HG03196 (cell line): ENCODE measurements around the gene LRRC74A.

Experiments
- ATAC-seq: cut with Tn5 transposase; IDR thresholded peaks from one replicate; pipeline ENCODE4 v1.9.1; 2021; ENCODE audit not compliant: unreplicated experiment

The LRRC74A gene

DNA sequence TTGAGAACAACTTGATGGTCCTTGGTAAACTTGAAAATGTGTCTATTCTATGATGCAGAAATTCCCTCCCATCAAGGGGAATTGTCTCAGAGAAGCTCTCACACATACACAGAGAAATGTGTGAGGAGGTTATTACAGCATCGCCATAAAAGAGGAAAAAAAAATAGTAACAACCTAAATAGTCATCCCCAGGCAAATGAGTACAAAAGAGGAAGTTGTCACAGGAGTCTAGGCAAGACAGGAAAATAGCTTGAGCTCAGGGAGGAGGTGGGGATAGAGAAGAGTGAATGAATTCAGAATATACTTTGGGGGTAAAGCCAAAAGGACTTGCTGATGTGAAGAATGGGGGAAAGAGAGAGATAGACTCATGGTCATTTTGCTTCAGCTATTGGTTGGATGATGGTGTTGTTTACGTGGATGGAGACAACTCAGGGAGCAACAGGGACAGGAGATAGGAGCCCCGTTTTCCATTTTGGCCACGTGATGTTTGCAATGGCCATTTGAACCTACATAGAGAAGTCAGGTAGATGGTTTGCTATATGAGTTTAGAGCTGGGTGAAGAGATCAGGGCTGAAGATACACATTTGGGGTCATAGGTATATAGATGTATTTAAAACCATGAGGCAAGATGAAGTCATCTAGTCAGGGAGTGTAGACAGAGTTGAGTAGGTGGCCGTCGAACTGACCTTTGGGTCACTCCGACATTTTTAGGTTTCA lies 20.3 kb downstream of the LRRC74A start:
- ATAC-seq: no peak

DNA sequence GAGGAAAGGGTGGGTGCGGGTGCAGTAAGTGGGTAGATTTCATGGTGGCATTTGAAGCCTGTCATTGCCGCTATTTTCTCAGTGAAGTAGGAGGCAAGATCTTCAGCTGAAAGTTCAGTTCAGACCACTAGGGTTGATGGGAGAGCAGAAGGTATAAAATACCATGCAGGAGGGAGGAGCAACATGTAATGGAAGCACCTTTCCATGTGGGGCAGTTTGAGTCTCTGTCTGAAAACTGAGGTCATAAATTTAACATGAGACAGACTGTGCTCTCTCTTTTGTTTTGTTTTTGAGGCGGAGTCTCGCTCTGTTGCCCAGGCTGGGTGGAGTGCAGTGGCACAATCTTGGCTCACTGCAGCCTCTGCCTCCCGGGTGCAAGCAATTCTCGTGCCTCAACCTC lies 22.7 kb downstream of the LRRC74A start:
- no peak for ATAC-seq

DNA sequence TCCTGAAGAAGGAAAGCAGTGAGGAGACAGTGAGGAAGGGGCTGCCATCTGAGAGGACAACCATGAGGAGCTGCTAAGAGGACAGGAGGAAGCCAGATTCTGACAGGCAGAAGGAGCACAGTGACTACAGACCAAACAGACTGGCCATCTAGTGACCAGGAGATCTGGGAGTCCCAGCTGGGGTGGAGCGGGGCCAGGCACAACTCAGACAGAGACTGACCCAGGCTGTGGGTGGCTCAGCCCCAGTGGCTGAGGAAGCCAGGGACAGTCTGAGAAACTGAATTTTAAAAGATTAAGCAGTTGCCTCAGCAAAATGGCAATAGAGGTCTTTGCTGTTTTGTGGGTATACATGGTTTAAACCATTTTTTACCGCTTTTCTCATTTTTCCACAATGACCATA lies 28.9 kb downstream of the LRRC74A start:
- no peak for ATAC-seq

DNA sequence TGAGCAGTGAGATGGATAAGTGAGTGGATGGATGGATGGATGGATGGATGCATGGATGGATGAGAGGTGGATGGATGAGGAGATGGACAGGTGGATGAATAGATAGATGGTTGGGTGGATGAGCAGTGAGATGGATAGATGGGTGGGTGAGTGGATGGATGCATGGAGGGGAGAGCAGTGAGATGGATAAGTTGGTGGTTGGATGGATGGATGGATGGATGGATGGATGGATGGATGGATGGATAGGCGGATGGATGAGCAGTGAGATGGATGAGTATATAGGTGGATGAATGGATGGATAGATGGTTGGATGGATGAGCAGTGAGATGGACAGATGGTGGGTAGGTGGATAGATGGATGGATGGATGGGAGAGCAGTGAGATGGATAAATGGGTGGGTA lies 30.6 kb downstream of the LRRC74A start:
- no peak for ATAC-seq

DNA sequence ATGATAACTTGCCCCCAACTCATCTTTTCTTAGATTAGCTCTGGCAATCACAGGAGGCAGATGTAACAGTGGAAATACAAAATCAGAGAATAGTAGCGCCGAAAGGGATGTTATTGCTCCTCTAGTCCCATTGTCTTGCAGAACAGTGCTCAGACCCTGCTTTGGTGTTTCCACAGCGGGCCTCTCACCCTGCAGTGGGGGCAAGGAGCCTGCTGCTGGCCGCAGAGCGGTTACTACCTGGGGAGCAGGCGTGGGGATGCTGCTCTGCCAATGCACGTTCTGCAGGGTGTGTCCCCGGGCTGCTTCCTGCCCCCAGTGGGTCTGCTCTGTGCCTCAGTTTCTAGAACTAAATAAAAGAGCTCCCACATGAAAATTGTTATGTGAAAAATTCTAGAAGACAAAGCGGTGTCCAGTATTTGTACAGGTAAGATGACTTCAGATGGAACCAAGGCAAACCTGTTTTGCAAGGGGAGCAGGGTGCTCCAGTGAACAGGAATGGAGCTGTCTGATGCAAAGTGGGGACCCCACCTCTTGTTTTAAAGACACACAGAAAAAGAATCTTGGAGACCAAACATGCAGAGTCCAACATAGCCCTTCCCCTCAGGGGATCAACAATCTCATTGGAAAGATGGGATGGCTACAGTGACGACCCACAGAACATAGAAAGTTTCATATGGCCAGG lies 35.5 kb downstream of the LRRC74A start:
- ATAC-seq: no peak

DNA sequence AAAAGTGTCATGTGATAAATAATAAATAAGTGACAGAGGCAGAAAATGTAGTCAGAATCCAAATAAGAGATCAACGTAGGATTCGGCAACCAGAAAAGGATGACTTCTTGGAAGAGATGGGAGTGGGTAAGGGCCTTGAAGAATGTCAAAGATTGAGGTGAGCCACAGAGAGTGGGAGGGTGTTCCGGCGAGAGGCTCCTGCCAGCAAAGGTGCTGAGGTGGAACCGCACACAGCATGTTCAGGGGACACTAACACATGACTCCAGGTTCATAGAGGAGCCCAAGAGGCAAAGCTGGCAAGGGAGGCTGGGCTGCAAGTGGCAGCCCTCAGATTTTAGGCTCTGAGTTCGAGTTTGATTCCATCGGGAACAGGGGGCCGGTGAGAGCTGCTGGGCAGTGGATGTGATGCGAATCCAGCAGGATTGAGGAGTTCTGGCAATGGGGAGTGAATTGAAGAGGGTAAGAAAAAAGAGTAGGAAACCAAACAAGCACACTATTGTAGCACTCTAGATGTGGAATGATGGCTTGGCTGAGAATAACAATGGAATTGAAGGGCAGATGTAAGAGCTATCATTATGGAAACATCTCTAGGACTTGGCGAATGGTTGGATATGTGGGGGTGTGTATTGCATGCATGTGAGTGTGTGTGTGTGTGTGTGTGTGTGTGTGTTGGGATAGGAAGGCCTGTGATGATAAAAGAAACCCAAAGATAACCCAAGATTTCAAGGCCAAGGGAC lies 36.5 kb downstream of the LRRC74A start:
- no peak for ATAC-seq

DNA sequence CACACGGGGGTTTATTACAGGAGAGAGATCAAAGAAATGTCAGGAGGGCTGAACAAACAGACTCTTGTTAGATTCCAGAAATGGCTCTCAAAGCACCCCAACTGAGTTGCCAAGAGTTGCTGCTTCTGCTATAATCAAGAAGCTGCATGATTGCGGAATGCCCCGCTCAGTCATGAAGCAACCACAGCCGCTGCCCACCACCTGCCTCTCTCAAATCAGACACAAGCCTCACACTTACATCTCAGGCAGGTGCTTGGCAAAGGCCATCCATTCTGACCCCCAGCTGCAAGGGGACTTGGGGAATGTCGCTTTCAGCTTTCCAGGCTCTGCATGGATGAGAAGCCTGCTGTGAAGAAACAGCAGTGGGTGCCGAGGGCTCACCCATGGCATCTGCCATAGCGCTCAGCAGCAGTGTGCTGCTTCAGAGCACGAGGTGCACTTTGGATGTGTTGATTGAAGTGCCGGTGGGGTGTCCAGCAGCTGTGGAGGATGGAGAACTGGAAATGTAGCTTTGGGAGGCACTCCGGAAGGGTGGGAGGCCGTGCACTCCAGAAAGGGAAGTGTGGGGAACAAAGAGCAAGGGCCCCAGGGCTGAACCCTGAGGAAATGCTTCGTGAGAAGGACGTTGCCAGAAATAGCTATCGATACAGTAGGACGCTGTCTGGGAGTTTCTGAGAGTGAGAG lies 37.7 kb downstream of the LRRC74A start:
- ATAC-seq: no peak

DNA sequence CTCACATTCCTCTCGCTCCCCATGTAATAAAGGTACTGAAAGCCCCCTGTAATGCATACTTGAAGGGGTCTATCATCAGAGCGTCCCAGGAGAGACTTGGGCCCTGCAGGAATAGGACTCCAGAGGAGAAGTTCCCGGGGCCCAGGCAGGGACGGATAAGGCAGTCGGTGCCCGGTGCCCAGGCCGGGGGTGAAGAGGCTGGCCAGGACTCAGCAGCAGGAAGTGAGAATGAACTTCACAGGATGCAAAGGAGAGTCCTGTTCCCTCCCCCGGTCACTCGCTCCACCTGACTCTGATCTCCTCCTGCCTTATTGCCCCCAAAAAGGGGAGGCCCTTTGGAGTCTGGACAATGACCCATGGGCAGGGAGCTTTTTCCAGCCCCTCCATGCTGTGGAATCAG lies 40.2 kb downstream of the LRRC74A start:
- no peak for ATAC-seq

DNA sequence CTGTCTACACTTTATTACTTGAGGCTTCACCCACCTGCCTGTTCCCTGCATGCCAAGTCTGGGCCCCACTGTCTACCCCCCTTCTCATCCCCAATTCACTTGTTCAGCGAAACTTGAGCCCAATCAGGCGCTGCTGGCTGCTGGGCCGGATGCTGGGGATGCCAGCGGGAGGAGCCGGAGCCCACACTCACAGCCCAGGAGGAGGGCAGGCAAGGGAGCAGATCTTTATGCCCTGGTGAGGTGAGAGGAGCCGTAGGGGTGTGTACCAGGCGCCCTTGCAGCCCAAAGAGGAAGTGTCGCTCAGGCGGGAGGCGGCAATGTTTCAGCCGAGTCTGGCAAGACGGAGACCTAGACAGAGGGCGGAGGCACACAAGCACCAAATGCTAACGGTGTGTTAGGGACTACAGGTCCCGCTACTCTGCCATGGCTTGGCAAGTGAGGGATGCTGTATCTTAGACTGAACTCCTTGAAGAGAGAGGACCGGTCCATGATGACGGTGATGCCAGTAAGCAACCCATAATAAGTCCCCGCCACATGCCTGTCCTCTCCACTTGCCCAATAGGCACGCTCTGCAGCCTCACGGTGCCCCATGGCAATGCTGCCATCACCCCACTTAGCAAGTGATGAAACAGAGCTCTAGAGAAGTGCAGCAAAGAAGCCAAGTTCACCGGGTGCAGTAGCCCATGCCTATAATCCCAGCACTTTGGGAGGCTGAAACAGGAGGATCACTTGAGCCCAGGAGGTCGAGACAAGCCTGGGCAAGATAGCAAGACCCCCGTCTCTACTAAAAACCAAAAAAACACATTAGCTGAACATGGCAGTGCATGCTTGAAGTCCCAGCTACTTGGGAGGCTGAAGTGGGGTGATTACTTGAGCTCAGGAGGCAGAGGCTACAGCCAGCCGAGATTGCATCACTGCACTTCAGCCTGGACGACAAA lies 41.6 kb downstream of the LRRC74A start:
- ATAC-seq: no peak

DNA sequence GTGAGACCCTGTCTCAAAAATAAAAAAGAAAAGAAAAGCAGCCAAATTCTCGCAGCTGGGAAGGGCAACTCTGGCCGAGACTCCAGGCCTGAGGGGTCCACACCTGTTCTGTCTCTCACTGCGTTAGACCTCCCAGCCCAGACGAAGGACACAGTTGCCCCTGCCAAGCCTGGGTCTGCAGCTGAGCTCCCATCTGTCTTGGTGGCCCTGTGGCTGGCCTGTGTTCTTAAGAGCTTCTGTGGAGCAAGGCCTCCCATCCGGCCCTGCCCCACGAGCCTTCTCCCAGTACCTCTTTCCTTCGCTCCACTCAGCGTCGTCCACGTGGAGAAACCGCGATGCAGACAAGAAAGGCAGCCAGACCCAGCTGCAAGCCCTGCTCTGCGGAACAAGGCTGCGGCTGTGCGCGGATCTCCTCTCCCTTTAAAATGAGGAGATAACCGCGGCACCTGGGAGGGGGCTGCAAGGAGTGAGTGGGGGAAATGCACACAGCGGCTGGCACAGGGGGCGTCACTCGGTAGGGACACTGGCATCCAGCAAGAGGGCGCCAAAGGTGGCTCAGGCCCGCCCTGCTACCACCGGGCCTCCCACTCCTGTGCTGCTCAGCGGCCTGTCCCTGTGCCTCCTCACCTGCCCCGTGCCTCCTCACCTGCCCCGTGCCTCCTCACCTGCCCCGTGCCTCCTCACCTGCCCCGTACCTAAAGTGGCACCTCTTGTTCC lies 42.4 kb downstream of the LRRC74A start:
- ATAC-seq: no peak

DNA sequence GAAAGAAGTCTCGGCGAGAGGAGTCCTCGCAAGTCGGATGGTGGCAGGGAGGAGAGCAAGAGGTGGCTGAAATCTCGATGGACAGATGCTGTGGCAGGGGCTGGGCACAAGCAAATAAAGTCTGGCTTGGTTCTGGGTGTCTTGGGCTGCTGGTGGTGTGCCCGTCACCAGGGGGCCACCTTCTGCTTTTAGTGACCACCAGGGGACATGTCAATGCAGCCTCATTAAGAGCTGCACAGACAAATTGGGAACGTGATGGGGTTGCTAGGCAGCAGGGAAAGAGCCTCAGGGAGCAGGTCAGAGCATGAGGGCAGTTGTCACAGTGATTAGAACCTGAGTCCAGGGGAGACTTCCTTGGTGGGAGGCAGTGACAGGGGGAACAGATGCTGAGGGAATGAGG lies 44.0 kb downstream of the LRRC74A start:
- no peak for ATAC-seq

DNA sequence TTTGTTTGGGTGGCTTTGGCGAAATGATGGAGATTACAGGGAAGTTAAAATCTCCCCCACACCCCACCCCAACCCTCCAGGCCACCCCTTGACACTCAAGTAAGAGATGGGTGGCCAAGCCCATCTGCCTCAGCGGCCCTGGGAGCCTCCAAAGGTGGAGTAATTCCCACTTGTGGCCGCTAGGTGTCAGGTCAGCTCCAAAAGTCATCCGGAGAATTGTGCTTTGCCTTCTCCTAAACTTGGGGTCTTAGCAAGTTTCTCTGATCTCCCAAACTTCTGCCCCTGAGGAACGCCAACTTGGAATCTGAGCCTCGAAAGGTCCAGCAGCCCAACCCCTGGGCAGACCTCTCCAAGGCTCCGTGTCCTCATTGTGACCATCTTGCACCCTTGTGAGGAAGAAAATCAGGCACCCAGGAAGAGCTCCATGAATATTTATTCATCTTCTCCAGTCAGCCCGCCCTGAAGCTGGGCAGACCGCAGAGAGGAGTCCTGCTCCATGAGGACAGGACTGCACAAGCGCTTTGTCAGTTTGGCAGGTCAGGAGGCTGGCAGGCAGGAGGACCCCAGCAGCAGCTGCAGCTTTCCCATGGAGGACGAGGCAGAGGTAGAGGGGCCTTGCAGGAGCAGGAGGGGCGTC lies 46.7 kb downstream of the LRRC74A start:
- ATAC-seq: no peak

DNA sequence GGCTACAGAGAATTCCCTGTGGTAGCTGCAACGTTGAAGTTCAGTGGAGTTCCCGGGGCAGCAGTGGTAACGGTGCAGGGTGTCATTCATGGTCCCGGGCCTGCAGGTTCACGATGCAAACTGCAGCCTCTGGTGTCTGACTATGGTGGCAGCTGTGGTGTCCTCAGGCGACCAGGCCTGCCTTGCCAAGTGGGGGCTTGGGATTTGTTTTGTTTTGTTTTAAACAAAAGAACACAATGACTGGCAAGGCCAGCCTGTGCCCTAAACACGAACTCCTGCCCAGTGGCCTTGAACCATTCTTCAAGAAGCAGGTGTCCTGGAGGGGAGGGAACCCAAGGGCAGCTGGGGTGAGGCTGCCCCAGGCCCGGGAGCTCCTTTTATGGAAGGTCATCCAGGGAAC lies 48.5 kb downstream of the LRRC74A start:
- ATAC-seq: no peak

DNA sequence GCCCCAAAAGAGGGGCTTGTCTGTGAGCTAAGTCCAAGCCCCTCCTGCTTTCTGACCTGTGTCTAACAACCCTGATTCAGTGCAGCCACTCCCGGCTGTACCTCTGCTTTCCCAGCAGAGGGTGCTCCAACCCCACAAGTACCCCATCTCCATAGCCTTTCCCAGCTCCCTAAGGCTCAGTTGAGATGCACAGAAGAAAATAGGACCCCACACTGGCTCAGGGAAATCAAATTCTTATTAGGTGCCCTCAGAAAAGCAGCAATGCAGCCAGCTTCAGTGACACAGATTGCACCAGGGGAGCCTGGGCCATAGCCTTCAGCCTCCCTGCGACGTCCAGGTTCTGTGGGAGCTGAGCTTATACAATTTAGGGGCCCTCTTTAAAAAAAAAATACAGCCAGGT lies 49.9 kb downstream of the LRRC74A start:
- no peak for ATAC-seq

DNA sequence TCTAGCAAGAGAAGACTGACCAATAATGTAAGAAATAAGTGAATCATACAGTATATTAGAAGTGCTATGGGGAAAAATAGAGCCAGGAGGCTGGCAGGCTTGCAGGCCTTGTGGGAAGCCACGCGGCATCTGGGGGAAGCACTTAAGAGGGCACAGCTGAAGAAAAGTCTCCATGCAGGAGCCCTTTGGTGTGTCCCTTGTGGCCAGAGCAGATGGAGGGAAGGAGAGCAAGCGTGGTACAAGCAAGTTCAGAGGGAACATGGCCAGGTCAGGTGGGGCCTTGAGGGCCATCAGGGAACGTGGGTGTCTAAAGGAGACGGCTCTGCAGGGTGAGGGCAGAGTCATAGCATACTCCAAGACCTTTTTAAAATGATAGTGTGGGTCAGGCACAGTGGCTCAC lies 51.7 kb downstream of the LRRC74A start:
- ATAC-seq: no peak

DNA sequence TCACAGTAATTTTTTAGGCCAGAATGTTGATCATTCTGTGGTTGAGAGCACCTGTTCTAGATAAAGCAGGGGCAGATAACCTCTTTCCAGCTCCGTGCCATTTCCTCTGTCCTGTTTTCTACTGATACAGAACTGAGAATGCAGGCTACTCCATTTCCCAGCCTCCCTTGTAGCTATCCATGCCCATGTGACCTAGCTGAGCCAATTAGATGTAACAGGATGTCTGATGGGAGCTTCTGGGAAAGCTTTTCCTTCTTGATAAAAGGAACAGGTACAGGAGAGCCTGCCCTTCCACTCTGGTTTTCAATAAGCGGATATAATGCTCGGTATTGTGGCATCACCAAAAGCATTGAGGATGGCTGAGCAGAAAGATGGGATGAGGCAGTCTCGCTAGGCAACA lies 54.2 kb downstream of the LRRC74A start:
- no peak for ATAC-seq

DNA sequence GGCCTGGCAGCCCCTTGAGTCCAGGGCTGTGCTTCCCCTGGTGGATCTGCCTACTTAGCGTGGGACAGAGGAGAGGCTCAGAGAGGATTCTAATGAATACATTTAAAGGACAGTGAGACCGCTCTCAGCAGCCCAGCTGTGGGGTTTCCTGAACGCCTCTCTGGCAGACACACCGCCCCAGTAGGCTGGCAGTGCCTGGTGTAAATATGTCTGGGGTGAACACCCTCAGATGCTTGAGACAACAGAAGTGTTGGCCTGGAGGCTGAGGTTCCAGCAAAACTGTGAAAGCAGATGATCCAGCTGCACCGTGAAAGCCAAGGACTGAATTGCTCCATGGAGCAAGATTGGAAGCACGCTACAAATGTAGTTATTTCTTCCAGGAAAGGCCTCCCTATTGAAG lies 55.1 kb downstream of the LRRC74A start:
- ATAC-seq: no peak

DNA sequence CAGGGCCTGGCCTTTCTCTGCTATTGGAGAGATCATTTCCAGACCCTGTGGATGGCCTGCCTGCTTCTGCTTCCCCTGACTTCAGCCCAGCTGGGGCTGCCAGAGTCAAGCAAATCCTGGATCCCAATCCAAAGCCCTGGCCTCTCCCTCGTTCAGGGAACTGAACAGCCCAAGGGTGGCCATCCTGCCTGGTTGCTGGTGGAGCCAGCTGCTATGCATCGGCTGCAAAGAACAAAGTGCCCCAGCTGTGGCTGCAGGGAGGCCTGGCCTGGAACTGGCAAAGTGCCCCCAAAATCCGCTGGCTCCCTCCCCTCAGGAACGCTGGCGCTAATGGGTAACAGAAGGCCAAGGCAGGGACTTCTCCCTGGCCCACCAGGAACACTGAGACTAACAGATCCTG lies 56.4 kb downstream of the LRRC74A start:
- ATAC-seq: no peak

DNA sequence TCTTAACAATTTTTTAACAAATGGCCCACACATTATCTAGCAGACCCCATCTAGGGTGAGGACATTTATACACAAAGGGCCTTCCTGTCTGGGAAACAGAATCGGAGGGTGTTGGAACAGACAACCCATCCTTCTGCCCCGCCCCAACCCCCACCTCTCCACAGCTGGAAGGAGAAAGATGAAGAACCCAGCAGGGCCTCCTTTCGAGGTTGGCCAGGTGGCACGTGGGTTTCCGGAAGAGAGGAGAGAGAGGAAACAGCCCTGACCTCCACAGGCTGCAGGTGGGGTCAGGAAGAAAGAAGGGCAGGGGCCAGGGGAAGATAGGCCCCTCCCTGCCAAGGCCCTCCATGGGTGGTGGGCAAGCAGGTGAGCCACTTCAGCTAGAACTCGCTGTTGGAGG lies 57.2 kb downstream of the LRRC74A start:
- no peak for ATAC-seq
